ENCODE measurements around the gene TMEM41B.

The TMEM41B gene

GRCh38 chr11:9316334-9316733 is 1.9 kb upstream of the TMEM41B start:
- no peak for TF ChIP-seq GATA1 (IDR thresholded peaks at IDR 0.05; ENCODE audit: low read depth, low read length)
- no peak for TF ChIP-seq POLR2A (IDR thresholded peaks at IDR 0.05; ENCODE audit: low read length)

GRCh38 chr11:9315078-9315688 is 790 bp upstream of the TMEM41B start:
- DNase-seq, result no peak
- no peak for TF ChIP-seq GATA1 (IDR thresholded peaks at IDR 0.05; ENCODE audit: low read depth, low read length)
- TF ChIP-seq POLR2A (IDR thresholded peaks at IDR 0.05; ENCODE audit: low read length), result no peak

More at GRCh38 chr11:9316334-9316733, 1.9 kb upstream of the TMEM41B start:
- DNase-seq, result no peak

- DNase-seq, result peak; percentile 65 to 75
- TF ChIP-seq POLR2A (IDR thresholded peaks at IDR 0.05; ENCODE audit: low read length) (no peak), GATA1 (IDR thresholded peaks at IDR 0.05; ENCODE audit: low read depth, low read length) (no peak)
These were observed 624 bp downstream of the TMEM41B start for GRCh38 chr11:9313648-9314290.

GRCh38 chr11:9310485-9311090 is 3.8 kb downstream of the TMEM41B start:
- TF ChIP-seq GATA1 (IDR thresholded peaks at IDR 0.05; ENCODE audit: low read depth, low read length), result no peak
- TF ChIP-seq POLR2A (IDR thresholded peaks at IDR 0.05; ENCODE audit: low read length), result no peak
- no peak for DNase-seq

GRCh38 chr11:9304178-9304577 is 10.2 kb downstream of the TMEM41B start:
- DNase-seq, result no peak
- no peak for TF ChIP-seq GATA1 (IDR thresholded peaks at IDR 0.05; ENCODE audit: low read depth, low read length)
- no peak for TF ChIP-seq POLR2A (IDR thresholded peaks at IDR 0.05; ENCODE audit: low read length)

- no peak for DNase-seq
- TF ChIP-seq GATA1 (IDR thresholded peaks at IDR 0.05; ENCODE audit: low read depth, low read length) (no peak), POLR2A (IDR thresholded peaks at IDR 0.05; ENCODE audit: low read length) (no peak)
These were observed 11.9 kb downstream of the TMEM41B start for GRCh38 chr11:9302448-9302847.

- DNase-seq, result no peak
These were observed 12.7 kb downstream of the TMEM41B start for GRCh38 chr11:9301720-9302119.

GRCh38 chr11:9293646-9294045 is 20.7 kb downstream of the TMEM41B start:
- DNase-seq, result no peak
- TF ChIP-seq POLR2A (IDR thresholded peaks at IDR 0.05; ENCODE audit: low read length), result no peak
- TF ChIP-seq GATA1 (IDR thresholded peaks at IDR 0.05; ENCODE audit: low read depth, low read length), result no peak

More at GRCh38 chr11:9301720-9302119, 12.7 kb downstream of the TMEM41B start:
- TF ChIP-seq GATA1 (IDR thresholded peaks at IDR 0.05; ENCODE audit: low read depth, low read length) (no peak), POLR2A (IDR thresholded peaks at IDR 0.05; ENCODE audit: low read length) (no peak)

- peak; percentile 77 to 80 for DNase-seq
- no peak for TF ChIP-seq GATA1 (IDR thresholded peaks at IDR 0.05; ENCODE audit: low read depth, low read length)
- no peak for TF ChIP-seq POLR2A (IDR thresholded peaks at IDR 0.05; ENCODE audit: low read length)
These were observed 28.4 kb downstream of the TMEM41B start for GRCh38 chr11:9285850-9286587.

- peak; percentile 44 to 62 for DNase-seq
- TF ChIP-seq GATA1 (IDR thresholded peaks at IDR 0.05; ENCODE audit: low read depth, low read length) (no peak), POLR2A (IDR thresholded peaks at IDR 0.05; ENCODE audit: low read length) (no peak)
These were observed 33.6 kb downstream of the TMEM41B start for GRCh38 chr11:9280655-9281301.

- no peak for DNase-seq
- TF ChIP-seq POLR2A (IDR thresholded peaks at IDR 0.05; ENCODE audit: low read length) (no peak), GATA1 (IDR thresholded peaks at IDR 0.05; ENCODE audit: low read depth, low read length) (no peak)
These were observed 37.2 kb downstream of the TMEM41B start for GRCh38 chr11:9277176-9277575.

- TF ChIP-seq GATA1 (IDR thresholded peaks at IDR 0.05; ENCODE audit: low read depth, low read length), result no peak
- TF ChIP-seq POLR2A (IDR thresholded peaks at IDR 0.05; ENCODE audit: low read length), result no peak
- peak; percentile 29 to 30 for DNase-seq
These were observed 37.8 kb downstream of the TMEM41B start for GRCh38 chr11:9276571-9276970.

GRCh38 chr11:9274499-9275258 is 39.7 kb downstream of the TMEM41B start:
- TF ChIP-seq POLR2A (IDR thresholded peaks at IDR 0.05; ENCODE audit: low read length) (no peak), GATA1 (IDR thresholded peaks at IDR 0.05; ENCODE audit: low read depth, low read length) (no peak)
- no peak for DNase-seq

All from erythroblast (primary cell).